HPDE6-E6E7 (cell line): ENCODE results near the gene PPP1R9A.
A peak's percentile ranks its signal among the peaks of the same experiment; 100 is the strongest.

Experiments used
- DNase-seq: peaks from one replicate; pipeline ENCODE4 v3.0.0; 2011; ENCODE audit warnings: missing footprints; ENCODE audit errors: extremely low spot score

The PPP1R9A gene

DNA sequence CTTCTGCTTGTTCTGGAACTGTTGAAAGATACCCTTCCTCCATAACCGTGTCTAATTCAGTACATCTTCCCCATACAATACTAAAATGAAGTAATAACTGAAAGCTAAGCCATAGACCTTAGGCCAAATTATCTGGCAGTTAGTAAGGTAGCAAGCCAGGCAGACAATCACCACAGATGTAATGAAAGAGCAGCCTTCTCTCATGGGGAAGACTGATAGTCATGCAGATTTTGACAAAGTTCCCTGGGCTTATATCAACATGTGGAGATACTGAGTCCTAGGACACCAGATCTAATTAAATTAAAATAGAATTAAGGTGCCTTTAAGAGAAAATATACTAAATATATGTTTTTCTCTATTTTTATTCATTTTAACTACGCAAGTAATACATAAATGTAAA lies 355.5 kb downstream of the PPP1R9A start:
- no peak for DNase-seq

DNA sequence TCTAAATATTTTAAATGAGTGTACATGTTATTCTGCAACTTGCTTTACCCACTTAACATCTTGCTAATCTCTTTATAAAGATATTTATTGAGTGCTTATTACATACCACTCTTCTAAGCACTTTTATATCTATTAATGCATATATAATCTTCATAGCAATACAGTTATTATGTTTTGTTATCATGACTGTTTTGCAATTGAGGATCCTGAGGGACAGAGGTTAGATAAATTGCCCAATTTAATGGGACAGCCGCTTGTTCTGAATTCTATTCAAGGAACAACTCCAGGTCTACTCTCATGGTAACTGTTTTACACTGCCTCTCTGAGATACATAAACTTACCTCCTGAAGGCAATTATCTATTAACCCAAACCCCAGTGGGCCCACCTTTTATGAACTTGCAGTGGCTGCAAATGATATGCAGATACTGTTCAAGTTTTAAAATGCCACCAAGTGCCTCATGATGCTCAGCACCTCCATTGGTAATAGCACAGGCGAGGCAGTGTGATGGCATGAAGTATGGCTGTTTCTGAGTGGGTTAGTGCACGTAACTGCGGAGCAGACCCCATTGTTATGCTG lies 356.5 kb downstream of the PPP1R9A start:
- DNase-seq: no peak

DNA sequence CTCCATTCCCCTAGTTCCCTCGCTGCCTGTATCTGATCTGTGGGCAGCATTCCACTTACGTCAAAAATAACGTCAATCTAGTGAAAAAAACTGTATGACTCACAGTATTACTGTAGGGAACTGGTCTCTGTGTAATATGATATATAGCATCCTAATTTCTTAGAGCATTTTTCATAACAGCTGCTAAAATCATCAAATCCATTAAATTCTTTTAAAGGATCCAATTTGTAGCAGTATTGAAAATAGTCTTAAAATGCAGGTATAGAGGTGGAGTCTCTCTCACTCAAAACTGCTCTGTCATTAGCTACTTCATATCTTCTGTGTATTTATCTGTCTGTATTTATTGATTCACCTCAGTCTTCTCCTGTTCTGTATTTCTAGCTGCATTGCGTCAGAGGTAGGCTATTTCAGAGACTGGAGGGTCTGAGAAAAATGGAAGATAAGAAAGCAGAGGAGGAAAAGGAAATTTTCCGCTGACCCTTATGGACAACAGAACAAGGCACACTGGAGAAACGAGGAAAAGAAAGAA lies 357.0 kb downstream of the PPP1R9A start:
- peak; percentile 29 for DNase-seq

GRCh38 chr7:95265634-95266033 lies 358.2 kb downstream of the PPP1R9A start:
- no peak for DNase-seq

- DNase-seq: no peak
Measured at GRCh38 chr7:95267754-95268153, 360.4 kb downstream of the PPP1R9A start.

GRCh38 chr7:95269640-95270039 lies 362.2 kb downstream of the PPP1R9A start:
- no peak for DNase-seq

- peak; percentile 4 for DNase-seq
Measured at GRCh38 chr7:95276114-95276513, 368.7 kb downstream of the PPP1R9A start.

DNA sequence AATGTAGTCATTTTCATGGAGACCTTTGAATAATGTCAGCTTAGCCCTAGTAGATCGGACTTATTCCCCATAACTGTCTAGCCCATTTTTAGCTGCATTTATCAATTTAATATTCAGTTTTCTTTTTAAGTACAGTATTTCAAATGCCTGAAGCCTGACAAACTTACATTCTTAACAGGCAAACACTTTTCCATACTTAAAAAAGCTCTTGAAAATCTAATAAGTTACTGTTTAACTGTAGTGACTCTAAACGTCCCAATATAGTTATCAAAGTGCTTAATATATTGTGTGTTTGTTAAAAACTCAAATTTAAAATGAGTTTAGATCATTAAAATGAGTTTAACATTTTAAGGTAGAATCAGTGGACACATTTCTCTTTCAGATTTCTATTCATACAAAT lies 372.0 kb downstream of the PPP1R9A start:
- no peak for DNase-seq

DNA sequence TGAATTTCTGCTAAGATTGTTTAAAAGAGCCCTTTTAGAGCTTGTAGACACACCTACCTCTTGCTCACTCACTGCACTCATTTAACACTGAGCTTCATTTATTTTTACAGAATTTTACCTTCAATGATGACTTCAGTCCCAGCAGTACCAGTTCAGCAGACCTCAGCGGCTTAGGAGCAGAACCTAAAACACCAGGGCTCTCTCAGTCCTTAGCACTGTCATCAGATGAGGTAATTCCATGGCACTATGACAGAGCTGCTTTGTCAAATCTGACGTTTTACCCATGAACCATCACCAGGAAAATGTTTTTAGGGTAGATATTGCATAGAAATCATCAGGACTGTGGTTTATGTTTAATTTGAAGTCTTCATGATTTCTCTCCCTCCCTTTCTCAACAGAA lies 378.7 kb downstream of the PPP1R9A start:
- no peak for DNase-seq

DNA sequence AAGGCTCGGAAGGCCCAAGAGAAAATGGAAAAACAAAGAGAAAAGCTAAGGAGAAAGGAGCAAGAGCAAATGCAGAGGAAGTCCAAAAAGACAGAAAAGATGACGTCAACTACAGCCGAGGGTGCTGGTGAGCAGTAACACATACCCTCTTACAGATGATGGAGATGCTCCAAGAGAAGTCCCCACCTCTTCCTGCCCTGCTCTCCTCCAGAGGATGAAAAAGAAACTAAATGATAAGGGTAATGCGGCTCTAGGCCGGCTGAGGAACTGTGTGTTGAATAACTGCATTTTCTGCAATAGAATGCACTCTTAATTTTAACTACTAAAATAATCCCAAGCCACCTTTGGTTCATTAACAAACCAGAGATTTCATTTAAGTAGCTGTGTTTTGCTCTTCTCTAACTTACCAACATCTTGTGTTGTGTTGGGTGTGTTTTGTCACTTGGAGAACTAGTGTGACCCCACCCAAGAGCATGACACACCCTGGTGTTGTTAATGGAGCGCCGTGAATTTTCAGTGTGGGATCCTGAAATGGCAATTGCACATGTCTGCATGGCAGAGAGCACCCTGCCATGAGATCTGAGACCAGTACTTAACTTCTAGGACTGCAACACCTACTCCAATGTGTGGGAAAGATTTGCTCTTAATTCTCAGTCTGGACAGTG lies 382.9 kb downstream of the PPP1R9A start:
- no peak for DNase-seq

- no peak for DNase-seq
Measured at GRCh38 chr7:95295397-95295796, 388.0 kb downstream of the PPP1R9A start.

GRCh38 chr7:95296456-95296855 lies 389.1 kb downstream of the PPP1R9A start:
- DNase-seq: no peak

GRCh38 chr7:95297041-95297440 lies 389.6 kb downstream of the PPP1R9A start:
- no peak for DNase-seq

- no peak for DNase-seq
Measured at GRCh38 chr7:95298091-95298490, 390.7 kb downstream of the PPP1R9A start.

DNA sequence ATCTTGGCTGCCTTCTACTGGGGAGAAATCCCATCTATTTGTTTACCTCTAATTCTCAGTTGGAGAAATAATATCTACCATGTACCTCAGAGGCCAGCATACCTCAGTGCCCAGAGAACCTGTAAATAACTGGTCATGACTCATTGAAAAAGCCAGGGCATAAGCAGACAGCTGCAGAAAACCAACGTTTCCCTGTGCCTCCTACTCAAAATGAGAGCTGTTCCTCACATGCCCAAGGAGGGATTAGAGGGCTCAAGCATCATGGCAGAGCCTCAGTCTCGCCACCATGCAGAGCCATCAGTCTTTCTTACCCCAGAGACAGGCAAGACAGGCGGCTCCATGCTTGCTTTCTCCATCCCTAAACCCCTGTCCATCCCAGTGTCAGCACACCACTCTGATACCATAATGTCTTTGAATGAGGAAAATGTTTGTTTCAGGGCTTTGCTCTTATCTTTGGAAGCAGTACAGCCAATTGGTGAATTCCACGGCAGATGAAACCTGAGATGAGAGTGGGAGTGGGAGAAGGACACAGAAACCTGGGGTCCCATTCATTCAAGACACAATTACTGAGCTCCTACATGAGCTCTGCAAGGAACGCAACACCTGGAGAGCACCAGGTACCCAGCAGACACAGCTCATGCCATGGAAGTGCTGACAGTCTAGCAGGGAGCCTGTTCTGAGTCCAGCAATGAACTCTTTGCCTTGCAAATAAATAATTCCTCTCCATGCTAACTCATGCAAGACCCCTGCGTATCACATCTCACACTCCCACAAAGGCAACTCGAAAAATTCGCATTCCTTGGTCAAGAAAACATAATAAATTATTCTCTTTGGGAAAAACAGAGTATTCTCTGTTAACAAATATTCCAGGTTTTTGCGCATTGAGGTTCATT lies 395.9 kb downstream of the PPP1R9A start:
- DNase-seq: no peak

- DNase-seq: no peak
Measured at GRCh38 chr7:95304990-95305389, 397.6 kb downstream of the PPP1R9A start.

DNA sequence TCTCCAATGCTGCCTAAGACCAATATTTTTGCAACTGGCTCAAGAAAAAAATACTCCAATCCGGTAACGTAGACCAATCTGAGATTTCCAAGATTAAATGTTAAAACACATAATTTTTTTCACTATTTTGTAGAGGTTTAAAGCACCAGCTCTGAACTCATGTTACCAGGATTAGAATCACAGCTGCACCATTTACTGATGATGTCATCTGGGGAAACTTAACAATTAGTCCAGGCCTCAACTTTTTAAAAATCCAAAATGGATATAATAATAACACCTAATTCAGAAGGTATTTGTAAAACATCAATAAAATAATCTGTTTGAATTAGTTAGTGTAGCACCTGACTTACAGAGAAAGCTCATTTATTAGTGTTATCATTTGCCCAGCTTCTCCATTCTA lies 402.6 kb downstream of the PPP1R9A start:
- DNase-seq: no peak

DNA sequence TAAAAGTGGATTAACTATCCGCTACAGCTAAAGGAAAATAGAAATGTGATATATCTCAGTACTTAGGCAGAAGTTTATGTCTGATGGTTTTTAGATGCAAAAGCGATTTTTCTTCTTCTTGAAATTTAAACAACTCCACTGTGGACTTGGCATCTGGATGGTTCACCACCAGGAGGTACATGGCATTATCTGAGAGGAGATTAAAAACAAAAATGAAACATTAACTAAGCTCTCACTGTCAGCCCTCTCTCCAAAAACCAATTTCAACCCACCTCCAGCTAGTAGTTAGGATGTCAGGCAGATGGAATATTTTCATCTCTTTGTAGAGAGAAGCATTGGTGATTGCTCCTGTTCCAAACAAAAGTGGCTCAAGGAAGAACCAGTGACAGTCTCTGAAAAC lies 404.0 kb downstream of the PPP1R9A start:
- no peak for DNase-seq

- no peak for DNase-seq
Measured at GRCh38 chr7:95312561-95312960, 405.2 kb downstream of the PPP1R9A start.

DNA sequence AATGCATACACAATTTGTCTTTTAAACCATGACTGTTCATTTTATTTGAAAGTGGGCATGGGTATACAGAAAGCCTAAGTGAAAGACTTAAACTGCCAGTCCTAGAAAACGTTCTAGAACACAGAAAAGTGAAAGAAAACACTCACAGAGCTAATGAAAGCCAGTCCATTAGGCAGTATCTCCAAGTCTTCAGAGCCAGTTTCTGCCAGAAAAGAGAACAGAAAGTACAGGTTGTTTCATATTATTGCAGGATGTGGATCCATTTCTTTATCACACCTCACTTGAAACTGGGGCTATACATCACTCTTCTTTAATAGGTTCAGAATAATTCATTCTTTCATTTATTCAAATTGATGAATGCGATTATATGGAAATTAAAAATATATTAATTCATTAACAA lies 409.2 kb downstream of the PPP1R9A start:
- no peak for DNase-seq

GRCh38 chr7:95317546-95317945 lies 410.2 kb downstream of the PPP1R9A start:
- no peak for DNase-seq

DNA sequence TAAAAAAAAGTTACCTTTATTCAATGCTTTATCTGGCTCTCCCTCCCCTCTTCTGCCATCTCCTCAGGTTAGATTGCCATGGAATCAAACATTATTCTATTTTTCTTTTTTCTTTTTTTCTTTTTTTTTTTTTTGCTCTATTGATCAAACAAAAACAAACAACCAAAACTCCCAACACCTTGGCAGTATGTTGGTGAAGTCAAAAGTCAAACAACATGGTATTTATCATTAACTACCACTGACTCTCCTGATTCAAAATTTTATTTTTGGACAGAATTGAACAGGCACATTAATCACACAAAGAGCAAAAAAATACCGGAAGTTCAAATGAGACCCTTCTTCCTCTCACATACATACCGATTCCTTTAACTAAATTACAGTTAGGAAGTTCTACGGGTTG lies 410.6 kb downstream of the PPP1R9A start:
- DNase-seq: no peak
